Bronchial epithelial cell (primary cell): ENCODE results near the gene IL17RB. TPM values are rescaled to one million over a fixed set of nuclear protein-coding genes. Genes with fewer than 3 reads are reported as not detected.

Experiments
- DNase-seq: peaks from one replicate; pipeline ENCODE4 v3.0.0-alpha.2; 2010; ENCODE audit warnings: low read depth
- FAIRE-seq: peaks from 2 replicates; lab custom pipeline; 2011; peaks lifted over from hg19 to GRCh38; lab: Jason Lieb, UNC
- H3K27me3 ChIP-seq: 2 replicates; pipeline ENCODE4 v1.5.1; 2011; ENCODE audit warnings: low read length; ENCODE audit not compliant: control insufficient read depth, insufficient read depth
- H3K36me3 ChIP-seq: 2 replicates; pipeline ENCODE4 v1.5.1; 2011; ENCODE audit warnings: low read length; ENCODE audit not compliant: control insufficient read depth, insufficient read depth
- H3K4me3 ChIP-seq: 2 replicates; pipeline ENCODE4 v1.5.1; 2011; ENCODE audit warnings: mild to moderate bottlenecking, low read depth, low read length, control low read depth
- CTCF ChIP-seq: IDR thresholded peaks from 2 replicates; pipeline ENCODE4 v1.5.1; 2011; ENCODE audit warnings: mild to moderate bottlenecking, moderate library complexity, low read length, control low read depth, inconsistent platforms; ENCODE audit not compliant: insufficient read depth, severe bottlenecking
- total RNA-seq: library from RNA; depleted of rRNA; stranded (reverse); fragments of >200 nt; gene quantifications from 2 replicates; pipeline ENCODE4 v1.2.1, GENCODE V29; 2014

Gene IL17RB
- total RNA-seq, 1 donor from 2014 or later: not detected

- DNase-seq (no peak), FAIRE-seq (peak; percentile 79)
- TF ChIP-seq CTCF: no peak
- Histone ChIP-seq H3K36me3 (no peaks in the 10 kb centered on the region), H3K27me3 (no peaks in the 10 kb centered on the region), H3K4me3 (no peak overlapping the region)
These were observed 10.1 kb upstream of the IL17RB start for GRCh38 chr3:53836084-53836872.

- no peaks in the 10 kb centered on the region for H3K36me3 ChIP-seq
- no peak overlapping the region for H3K4me3 ChIP-seq
- TF ChIP-seq CTCF: no peak
- no peak for FAIRE-seq
- H3K27me3 ChIP-seq: no peaks in the 10 kb centered on the region
- DNase-seq: no peak
These were observed 9.0 kb upstream of the IL17RB start for GRCh38 chr3:53837331-53837730.

- no peak overlapping the region for H3K4me3 ChIP-seq
- H3K27me3 ChIP-seq: peaks cover 2% of the 10 kb centered on the region
- no peak for DNase-seq
- no peaks in the 10 kb centered on the region for H3K36me3 ChIP-seq
- FAIRE-seq: no peak
- no peak for TF ChIP-seq CTCF
These were observed 5.1 kb upstream of the IL17RB start for GRCh38 chr3:53841296-53841695.

- Histone ChIP-seq H3K36me3 (no peaks in the 10 kb centered on the region), H3K4me3 (no peak overlapping the region), H3K27me3 (peaks cover 11% of the 10 kb centered on the region)
- DNase-seq: peak; percentile 10
- no peak for TF ChIP-seq CTCF
- no peak for FAIRE-seq
These were observed 3.8 kb upstream of the IL17RB start for GRCh38 chr3:53842436-53843194.

- Histone ChIP-seq H3K36me3 (no peaks in the 10 kb centered on the region), H3K4me3 (no peak overlapping the region), H3K27me3 (peaks cover 11% of the 10 kb centered on the region)
- no peak for DNase-seq
- TF ChIP-seq CTCF: no peak
- no peak for FAIRE-seq
These were observed 2.9 kb upstream of the IL17RB start for GRCh38 chr3:53843195-53844177.
